Mononuclear cell (primary cell): ENCODE data around the gene XXYLT1. TPM values are rescaled to one million over a fixed set of nuclear protein-coding genes. Genes with fewer than 3 reads are reported as not detected.

Source experiments
- total RNA-seq: library from RNA; depleted of rRNA; stranded (reverse); fragments of >200 nt; gene quantifications from one replicate; pipeline ENCODE4 v1.2.3, GENCODE V29; 2012

The XXYLT1 gene
- total RNA-seq, 1 donor = 9.0 TPM

Other genes starting within 250 kb of the XXYLT1 start
- gene ACAP2, start 171.9 kb upstream of the XXYLT1 start, total RNA-seq = 143 TPM